Stimulated activated naive CD8-positive, alpha-beta T cell treated with anti-CD3 and anti-CD28 coated beads, Interleukin-15, Interleukin-2, amounts not matched to agents 100 ng/mL and 50 ng/mL, for 24 hours (primary cell): Measurements from ENCODE around the gene TANGO6.

Experiments
- H3K27ac Mint-ChIP-seq: one replicate; pipeline ENCODE4 v1.8.0; 2021; ENCODE audit warnings: mild to moderate bottlenecking, mixed read lengths
- H3K27me3 Mint-ChIP-seq: one replicate; pipeline ENCODE4 v1.8.0; 2021; ENCODE audit warnings: mixed read lengths
- H3K36me3 Mint-ChIP-seq: one replicate; pipeline ENCODE4 v1.8.0; 2021; ENCODE audit warnings: low read depth, mixed read lengths
- H3K4me1 Mint-ChIP-seq: one replicate; pipeline ENCODE4 v1.8.0; 2021; ENCODE audit warnings: low read depth, mixed read lengths
- H3K4me3 Mint-ChIP-seq: one replicate; pipeline ENCODE4 v1.8.0; 2021; ENCODE audit warnings: mild to moderate bottlenecking, mixed read lengths
- H3K9me3 Mint-ChIP-seq: one replicate; pipeline ENCODE4 v1.8.0; 2021; ENCODE audit warnings: mixed read lengths

Gene TANGO6

GRCh38 chr16:68915589-68915988, 72.3 kb downstream of the TANGO6 start:
- Mint-ChIP-seq H3K4me1 (no peaks in the 10 kb centered on the region), H3K27ac (no peak overlapping the region), H3K36me3 (peaks cover 47% of the 10 kb centered on the region), H3K27me3 (no peaks in the 10 kb centered on the region), H3K4me3 (no peak overlapping the region), H3K9me3 (no peaks in the 10 kb centered on the region)

DNA sequence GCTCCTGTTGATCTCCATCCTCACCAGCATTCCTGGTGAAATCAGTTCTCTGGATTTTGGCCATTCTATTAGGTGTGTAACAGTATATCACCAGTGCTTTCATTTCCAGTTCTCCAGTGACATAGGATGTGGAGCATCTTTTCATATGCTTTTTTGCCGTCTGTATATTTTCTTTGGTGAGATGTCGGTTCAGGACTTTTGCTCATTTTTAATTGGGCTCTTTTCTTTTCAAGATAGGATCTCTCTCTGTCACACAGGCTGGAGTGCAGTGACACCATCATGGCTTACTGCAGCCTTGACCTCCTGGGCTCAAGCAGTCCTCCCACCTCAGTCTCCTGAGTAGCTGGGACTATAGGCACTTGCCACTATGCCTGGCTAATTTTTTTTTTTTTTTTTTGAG, 74.2 kb downstream of the TANGO6 start:
- H3K4me3 Mint-ChIP-seq, result no peak overlapping the region
- H3K27me3 Mint-ChIP-seq, result no peaks in the 10 kb centered on the region
- no peaks in the 10 kb centered on the region for H3K9me3 Mint-ChIP-seq
- H3K36me3 Mint-ChIP-seq, result peaks cover 46% of the 10 kb centered on the region
- no peak overlapping the region for H3K27ac Mint-ChIP-seq
- no peaks in the 10 kb centered on the region for H3K4me1 Mint-ChIP-seq

GRCh38 chr16:68920349-68920748, 77.0 kb downstream of the TANGO6 start:
- Mint-ChIP-seq H3K36me3 (peaks cover 58% of the 10 kb centered on the region), H3K27ac (no peak overlapping the region)

GRCh38 chr16:68921637-68922036, 78.3 kb downstream of the TANGO6 start:
- H3K4me3 Mint-ChIP-seq, result no peak overlapping the region
- H3K36me3 Mint-ChIP-seq, result peaks cover 56% of the 10 kb centered on the region
- H3K4me1 Mint-ChIP-seq, result no peaks in the 10 kb centered on the region
- no peaks in the 10 kb centered on the region for H3K27me3 Mint-ChIP-seq
- H3K9me3 Mint-ChIP-seq, result no peaks in the 10 kb centered on the region
- no peak overlapping the region for H3K27ac Mint-ChIP-seq

More at GRCh38 chr16:68920349-68920748, 77.0 kb downstream of the TANGO6 start:
- H3K9me3 Mint-ChIP-seq, result no peaks in the 10 kb centered on the region
- H3K27me3 Mint-ChIP-seq, result no peaks in the 10 kb centered on the region
- H3K4me1 Mint-ChIP-seq, result no peaks in the 10 kb centered on the region
- H3K4me3 Mint-ChIP-seq, result no peak overlapping the region

DNA sequence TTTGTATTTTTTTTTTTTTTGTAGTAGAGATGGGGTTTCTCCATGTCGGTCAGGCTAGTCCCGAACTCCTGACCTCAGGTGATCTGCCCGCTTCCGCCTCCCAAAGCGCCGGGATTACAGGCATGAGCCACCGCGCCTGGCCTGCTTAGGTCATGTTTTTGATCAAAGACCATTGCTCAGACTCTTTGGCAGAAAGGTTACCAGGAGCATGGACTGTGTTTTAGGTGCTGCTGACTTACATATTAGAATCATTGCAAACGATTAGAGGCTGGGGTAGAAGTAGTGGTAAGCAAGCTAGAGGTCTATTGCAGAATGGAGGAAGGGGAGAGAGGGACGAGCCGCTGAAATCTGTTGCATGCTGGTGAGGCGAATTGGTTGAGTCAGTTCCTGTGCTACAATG, 79.8 kb downstream of the TANGO6 start:
- H3K4me3 Mint-ChIP-seq, result no peak overlapping the region
- H3K27me3 Mint-ChIP-seq, result no peaks in the 10 kb centered on the region
- H3K9me3 Mint-ChIP-seq, result no peaks in the 10 kb centered on the region
- peaks cover 57% of the 10 kb centered on the region for H3K36me3 Mint-ChIP-seq
- H3K4me1 Mint-ChIP-seq, result no peaks in the 10 kb centered on the region
- H3K27ac Mint-ChIP-seq, result no peak overlapping the region

- Mint-ChIP-seq H3K27ac (no peak overlapping the region), H3K4me3 (no peak overlapping the region), H3K9me3 (no peaks in the 10 kb centered on the region), H3K4me1 (no peaks in the 10 kb centered on the region), H3K27me3 (no peaks in the 10 kb centered on the region), H3K36me3 (peaks cover 58% of the 10 kb centered on the region)
These were observed 83.7 kb downstream of the TANGO6 start for GRCh38 chr16:68927018-68927417.

- Mint-ChIP-seq H3K4me3 (no peak overlapping the region), H3K27me3 (no peaks in the 10 kb centered on the region), H3K9me3 (no peaks in the 10 kb centered on the region), H3K27ac (no peak overlapping the region), H3K36me3 (peaks cover 74% of the 10 kb centered on the region), H3K4me1 (no peaks in the 10 kb centered on the region)
These were observed 87.9 kb downstream of the TANGO6 start for GRCh38 chr16:68931196-68931595.

GRCh38 chr16:68934402-68934801, 91.1 kb downstream of the TANGO6 start:
- H3K4me1 Mint-ChIP-seq, result no peaks in the 10 kb centered on the region
- no peak overlapping the region for H3K27ac Mint-ChIP-seq
- peaks cover 70% of the 10 kb centered on the region for H3K36me3 Mint-ChIP-seq
- no peaks in the 10 kb centered on the region for H3K27me3 Mint-ChIP-seq
- H3K4me3 Mint-ChIP-seq, result no peak overlapping the region
- H3K9me3 Mint-ChIP-seq, result no peaks in the 10 kb centered on the region

- Mint-ChIP-seq H3K4me3 (no peak overlapping the region), H3K27ac (no peak overlapping the region), H3K9me3 (no peaks in the 10 kb centered on the region), H3K4me1 (no peaks in the 10 kb centered on the region), H3K27me3 (no peaks in the 10 kb centered on the region), H3K36me3 (peaks cover 68% of the 10 kb centered on the region)
These were observed 91.7 kb downstream of the TANGO6 start for GRCh38 chr16:68935008-68935407.

- no peaks in the 10 kb centered on the region for H3K9me3 Mint-ChIP-seq
- no peaks in the 10 kb centered on the region for H3K27me3 Mint-ChIP-seq
- H3K27ac Mint-ChIP-seq, result no peak overlapping the region
- H3K4me1 Mint-ChIP-seq, result no peaks in the 10 kb centered on the region
- no peak overlapping the region for H3K4me3 Mint-ChIP-seq
- peaks cover 59% of the 10 kb centered on the region for H3K36me3 Mint-ChIP-seq
These were observed 93.7 kb downstream of the TANGO6 start for GRCh38 chr16:68936736-68937631.

- H3K4me1 Mint-ChIP-seq, result no peaks in the 10 kb centered on the region
- H3K27me3 Mint-ChIP-seq, result no peaks in the 10 kb centered on the region
- H3K4me3 Mint-ChIP-seq, result no peak overlapping the region
- H3K27ac Mint-ChIP-seq, result no peak overlapping the region
- H3K36me3 Mint-ChIP-seq, result peaks cover 61% of the 10 kb centered on the region
- no peaks in the 10 kb centered on the region for H3K9me3 Mint-ChIP-seq
These were observed 96.5 kb downstream of the TANGO6 start for GRCh38 chr16:68939692-68940320.

DNA sequence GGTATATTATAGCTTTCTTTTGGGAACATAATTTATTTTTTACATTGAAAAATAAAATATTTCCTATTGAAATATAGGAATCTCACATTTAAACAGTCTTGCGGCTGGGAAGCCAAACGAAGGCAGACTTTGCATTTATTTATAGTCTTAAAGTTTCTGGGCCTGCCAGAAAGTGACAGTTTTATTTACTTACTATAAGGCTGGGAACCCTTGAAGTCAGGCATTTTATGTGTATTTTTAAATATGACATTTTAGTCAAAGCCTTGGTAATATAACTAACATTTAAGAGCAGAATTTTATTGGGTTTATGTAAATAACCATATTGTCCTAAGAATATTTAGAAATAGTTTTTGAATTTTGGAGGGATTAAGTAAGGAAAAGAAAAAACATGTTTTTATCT, 97.5 kb downstream of the TANGO6 start:
- no peaks in the 10 kb centered on the region for H3K9me3 Mint-ChIP-seq
- no peak overlapping the region for H3K27ac Mint-ChIP-seq

DNA sequence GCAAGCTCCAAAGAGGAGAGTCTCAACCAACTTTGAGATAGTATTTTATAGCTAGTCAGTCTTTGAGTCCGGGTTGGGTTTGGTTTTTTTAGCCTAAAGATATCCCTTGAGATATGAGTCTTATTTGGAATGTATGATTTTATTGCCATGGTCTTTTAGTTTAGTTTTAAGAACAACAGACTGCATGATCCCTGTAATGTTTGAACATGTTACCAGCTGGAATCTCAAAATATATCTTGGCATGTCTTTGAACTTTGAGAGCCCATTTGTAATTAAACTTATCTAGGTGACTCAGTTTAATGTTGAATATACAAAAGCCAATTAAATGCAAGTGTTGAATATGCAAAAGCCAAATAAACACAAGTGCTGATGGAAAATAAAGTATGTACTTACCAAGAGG, 100.6 kb downstream of the TANGO6 start:
- H3K27me3 Mint-ChIP-seq, result no peaks in the 10 kb centered on the region
- H3K36me3 Mint-ChIP-seq, result peaks cover 41% of the 10 kb centered on the region
- H3K4me1 Mint-ChIP-seq, result no peaks in the 10 kb centered on the region
- H3K4me3 Mint-ChIP-seq, result no peak overlapping the region
- no peak overlapping the region for H3K27ac Mint-ChIP-seq
- H3K9me3 Mint-ChIP-seq, result no peaks in the 10 kb centered on the region

More for the DNA sequence above, 97.5 kb downstream of the TANGO6 start:
- peaks cover 58% of the 10 kb centered on the region for H3K36me3 Mint-ChIP-seq
- no peak overlapping the region for H3K4me3 Mint-ChIP-seq
- H3K27me3 Mint-ChIP-seq, result no peaks in the 10 kb centered on the region
- H3K4me1 Mint-ChIP-seq, result no peaks in the 10 kb centered on the region

DNA sequence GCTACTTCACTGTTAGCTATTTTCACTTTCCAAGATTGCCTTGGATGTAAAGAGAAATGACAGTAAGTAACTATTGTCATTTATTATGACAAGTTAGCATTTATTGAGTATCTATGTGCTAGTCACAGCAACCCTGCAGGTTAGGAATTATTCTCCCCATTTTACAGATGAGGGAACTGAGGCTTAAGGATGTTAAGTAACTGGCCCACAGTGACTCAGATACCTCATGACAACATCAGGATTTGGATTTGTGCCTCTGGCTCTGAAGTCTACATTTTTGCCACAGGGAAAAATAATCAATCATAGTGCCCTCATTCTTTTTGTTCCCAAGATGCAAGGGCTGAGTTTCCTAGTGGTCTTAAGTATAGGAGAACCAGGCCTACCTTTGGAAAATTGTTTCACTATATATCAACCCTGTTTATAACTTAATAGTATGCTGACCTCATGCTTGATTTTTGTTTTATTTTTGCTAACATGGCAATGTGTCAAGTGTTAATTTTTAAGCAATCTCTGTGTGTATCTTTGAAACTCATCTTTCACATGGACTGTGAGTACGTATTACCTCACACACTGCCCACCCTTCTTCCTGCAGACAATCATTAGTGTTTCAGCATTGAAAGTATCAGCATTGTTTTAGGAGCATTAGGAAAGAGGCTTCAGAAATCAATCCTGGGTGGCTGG, 105.0 kb downstream of the TANGO6 start:
- Mint-ChIP-seq H3K27me3 (no peaks in the 10 kb centered on the region), H3K4me1 (no peaks in the 10 kb centered on the region), H3K36me3 (peaks cover 34% of the 10 kb centered on the region), H3K27ac (no peak overlapping the region), H3K4me3 (no peak overlapping the region), H3K9me3 (no peaks in the 10 kb centered on the region)
